IPS-20b (cell line): ENCODE data around the gene RAB7B.

Source experiments
- H3K27ac ChIP-seq: one replicate; pipeline ENCODE4 v1.5.1; 2013; ENCODE audit warnings: low read length
- H3K27me3 ChIP-seq: 2 replicates; pipeline ENCODE4 v1.6.1; 2013; ENCODE audit warnings: mild to moderate bottlenecking, low read length, inconsistent platforms; ENCODE audit not compliant: insufficient read depth
- H3K36me3 ChIP-seq: 2 replicates; pipeline ENCODE4 v1.6.1; 2013; ENCODE audit warnings: low read depth, mild to moderate bottlenecking, inconsistent platforms, low read length, moderate library complexity; ENCODE audit not compliant: insufficient read depth
- H3K4me1 ChIP-seq: 2 replicates; pipeline ENCODE4 v1.6.1; 2013; ENCODE audit warnings: mild to moderate bottlenecking, control low read depth, inconsistent platforms, low read length, moderate library complexity; ENCODE audit not compliant: insufficient read depth
- H3K4me3 ChIP-seq: 2 replicates; pipeline ENCODE4 v1.5.1; 2013; ENCODE audit warnings: mild to moderate bottlenecking, low read length, inconsistent platforms
- H3K9ac ChIP-seq: 2 replicates; pipeline ENCODE4 v1.6.1; 2013; ENCODE audit warnings: low read depth, mild to moderate bottlenecking, inconsistent platforms, low read length, moderate library complexity
- H3K9me3 ChIP-seq: 2 replicates; pipeline ENCODE4 v1.6.1; 2013; ENCODE audit warnings: mild to moderate bottlenecking, low read depth, low read length, inconsistent platforms; ENCODE audit not compliant: insufficient read depth

The RAB7B gene

GRCh38 chr1:206037581-206037980 is 34.4 kb upstream of the RAB7B start:
- Histone ChIP-seq H3K9ac (no peak overlapping the region), H3K27ac (no peak overlapping the region), H3K27me3 (peaks cover 9% of the 10 kb centered on the region; the same call in 1 of the 2 replicates)

GRCh38 chr1:206036663-206037455 is 33.7 kb upstream of the RAB7B start:
- H3K27me3 ChIP-seq = peaks cover 9% of the 10 kb centered on the region; the same call in 1 of the 2 replicates
- H3K27ac ChIP-seq = no peak overlapping the region

More at GRCh38 chr1:206037581-206037980, 34.4 kb upstream of the RAB7B start:
- Histone ChIP-seq H3K9me3 (no peaks in the 10 kb centered on the region), H3K4me1 (peaks cover 5% of the 10 kb centered on the region; the same call in 1 of the 2 replicates), H3K36me3 (no peaks in the 10 kb centered on the region), H3K4me3 (no peak overlapping the region)

GRCh38 chr1:206035027-206035426 is 31.8 kb upstream of the RAB7B start:
- Histone ChIP-seq H3K4me1 (peaks cover 5% of the 10 kb centered on the region), H3K27me3 (peaks cover 9% of the 10 kb centered on the region; the same call in 1 of the 2 replicates), H3K27ac (no peak overlapping the region), H3K9ac (no peak overlapping the region), H3K4me3 (no peak overlapping the region), H3K36me3 (no peaks in the 10 kb centered on the region), H3K9me3 (no peaks in the 10 kb centered on the region)

More at GRCh38 chr1:206036663-206037455, 33.7 kb upstream of the RAB7B start:
- Histone ChIP-seq H3K4me1 (peaks cover 5% of the 10 kb centered on the region; the same call in 1 of the 2 replicates), H3K9me3 (no peaks in the 10 kb centered on the region), H3K9ac (no peak overlapping the region), H3K4me3 (no peak overlapping the region), H3K36me3 (no peaks in the 10 kb centered on the region)

- Histone ChIP-seq H3K4me3 (no peak overlapping the region), H3K36me3 (no peaks in the 10 kb centered on the region), H3K9me3 (no peaks in the 10 kb centered on the region), H3K9ac (no peak overlapping the region), H3K4me1 (no peaks in the 10 kb centered on the region; the same call in 1 of the 2 replicates), H3K27me3 (peaks cover 9% of the 10 kb centered on the region; the same call in 1 of the 2 replicates), H3K27ac (no peak overlapping the region)
Observed at GRCh38 chr1:206032380-206033140, 29.4 kb upstream of the RAB7B start.

GRCh38 chr1:206030714-206031113 is 27.5 kb upstream of the RAB7B start:
- no peaks in the 10 kb centered on the region for H3K9me3 ChIP-seq
- H3K27me3 ChIP-seq = peaks cover 9% of the 10 kb centered on the region; the same call in 1 of the 2 replicates
- H3K36me3 ChIP-seq = no peaks in the 10 kb centered on the region
- no peaks in the 10 kb centered on the region; the same call in 1 of the 2 replicates for H3K4me1 ChIP-seq
- H3K27ac ChIP-seq = no peak overlapping the region
- H3K9ac ChIP-seq = no peak overlapping the region
- H3K4me3 ChIP-seq = no peak overlapping the region

GRCh38 chr1:206030191-206030590 is 27.0 kb upstream of the RAB7B start:
- no peaks in the 10 kb centered on the region for H3K36me3 ChIP-seq
- peaks cover 5% of the 10 kb centered on the region; the same call in 1 of the 2 replicates for H3K27me3 ChIP-seq
- no peak overlapping the region for H3K27ac ChIP-seq
- H3K4me1 ChIP-seq = no peaks in the 10 kb centered on the region; the same call in 1 of the 2 replicates
- no peaks in the 10 kb centered on the region for H3K9me3 ChIP-seq
- no peak overlapping the region for H3K4me3 ChIP-seq
- no peak overlapping the region for H3K9ac ChIP-seq

- Histone ChIP-seq H3K36me3 (no peaks in the 10 kb centered on the region), H3K4me1 (no peaks in the 10 kb centered on the region; the same call in 1 of the 2 replicates), H3K4me3 (no peak overlapping the region), H3K27me3 (no peaks in the 10 kb centered on the region), H3K27ac (no peak overlapping the region), H3K9ac (no peak overlapping the region), H3K9me3 (no peaks in the 10 kb centered on the region)
Observed at GRCh38 chr1:206029484-206029883, 26.3 kb upstream of the RAB7B start.

GRCh38 chr1:206025283-206025820 is 22.2 kb upstream of the RAB7B start:
- no peaks in the 10 kb centered on the region for H3K9me3 ChIP-seq
- H3K27ac ChIP-seq = no peak overlapping the region
- H3K4me1 ChIP-seq = no peaks in the 10 kb centered on the region
- no peak overlapping the region for H3K4me3 ChIP-seq
- H3K9ac ChIP-seq = no peak overlapping the region
- no peaks in the 10 kb centered on the region for H3K36me3 ChIP-seq
- H3K27me3 ChIP-seq = no peaks in the 10 kb centered on the region

- H3K9me3 ChIP-seq = no peaks in the 10 kb centered on the region
- no peaks in the 10 kb centered on the region for H3K4me1 ChIP-seq
- H3K9ac ChIP-seq = no peak within 1 kb of the TSS
- no peak within 1 kb of the TSS for H3K4me3 ChIP-seq
- no peak within 1 kb of the TSS for H3K27ac ChIP-seq
- no peaks in the 10 kb centered on the region for H3K27me3 ChIP-seq
- no peaks in the 10 kb centered on the region for H3K36me3 ChIP-seq
Observed at GRCh38 chr1:206023695-206024094, 20.5 kb upstream of the RAB7B start, which contains the start of gene CTSE. Gene CTSE, minus strand, starts transcription at chr1:206023895. Its CDS starts 104 bp downstream, at chr1:206023791.

GRCh38 chr1:206022766-206023165 is 19.6 kb upstream of the RAB7B start:
- Histone ChIP-seq H3K27ac (no peak overlapping the region), H3K4me1 (no peaks in the 10 kb centered on the region), H3K9ac (no peak overlapping the region), H3K36me3 (no peaks in the 10 kb centered on the region), H3K9me3 (no peaks in the 10 kb centered on the region), H3K27me3 (no peaks in the 10 kb centered on the region), H3K4me3 (no peak overlapping the region)

GRCh38 chr1:206021626-206022365 is 18.6 kb upstream of the RAB7B start:
- Histone ChIP-seq H3K4me3 (no peak overlapping the region), H3K4me1 (no peaks in the 10 kb centered on the region), H3K27ac (no peak overlapping the region), H3K36me3 (no peaks in the 10 kb centered on the region), H3K9me3 (no peaks in the 10 kb centered on the region), H3K27me3 (no peaks in the 10 kb centered on the region), H3K9ac (no peak overlapping the region)
